Measurements from ENCODE around the gene PDXK.

DNA sequence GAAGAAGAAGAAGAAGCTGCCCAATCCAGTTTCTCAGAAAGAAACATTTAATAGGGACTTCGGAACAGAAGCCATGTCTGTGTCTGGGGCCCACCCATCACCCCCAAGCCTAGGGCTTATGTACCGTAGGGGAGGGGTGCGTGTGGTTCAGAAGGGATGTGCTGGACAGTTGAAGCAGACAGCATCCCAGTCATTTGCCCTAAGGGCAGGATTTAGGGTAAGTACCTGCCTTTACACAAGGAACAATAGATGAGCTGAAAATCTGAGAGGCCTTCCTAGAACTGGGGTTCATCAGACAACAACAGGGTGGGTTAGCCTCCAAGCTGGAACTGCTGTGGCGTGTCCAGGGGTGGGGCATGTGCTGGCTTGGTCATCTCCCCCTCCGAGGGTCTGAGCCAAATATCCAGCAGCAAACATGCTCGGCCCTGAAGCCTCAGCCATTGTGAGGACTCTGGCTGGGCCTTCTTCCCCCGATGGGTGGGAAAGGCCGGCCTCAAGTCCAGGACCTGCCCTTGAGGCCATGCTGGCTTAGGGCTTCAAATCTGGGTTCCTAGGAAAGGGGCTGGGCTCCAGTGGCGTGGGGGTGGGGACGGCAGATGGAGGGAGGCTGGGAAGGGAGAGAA is 45.1 kb downstream of the PDXK start:
- TF ChIP-seq POLR2A (IDR thresholded peaks at IDR 0.05; ENCODE audit: low read length) (no peak), GATA1 (IDR thresholded peaks at IDR 0.05; ENCODE audit: low read depth, low read length) (no peak)

All from erythroblast (primary cell).